Nephron progenitor cell (in vitro differentiated cells): ENCODE data around the gene NPHP1.

Experiments
- DNase-seq: peaks from one replicate; pipeline ENCODE4 v3.0.0; 2021
- H3K27ac Mint-ChIP-seq: 2 replicates; pipeline ENCODE4 v1.8.0; 2021; ENCODE audit warnings: mild to moderate bottlenecking, moderate library complexity, mixed read lengths
- H3K27me3 Mint-ChIP-seq: 2 replicates; pipeline ENCODE4 v1.8.0; 2021; ENCODE audit warnings: mild to moderate bottlenecking, low read depth, mixed read lengths; ENCODE audit not compliant: poor library complexity
- H3K36me3 Mint-ChIP-seq: 2 replicates; pipeline ENCODE4 v1.8.0; 2021; ENCODE audit warnings: low read depth, mixed read lengths
- H3K4me1 Mint-ChIP-seq: 2 replicates; pipeline ENCODE4 v1.8.0; 2021; ENCODE audit warnings: mixed read lengths
- H3K4me3 Mint-ChIP-seq: 2 replicates; pipeline ENCODE4 v1.8.0; 2021; ENCODE audit warnings: mild to moderate bottlenecking, moderate library complexity, mixed read lengths
- H3K9me3 Mint-ChIP-seq: 2 replicates; pipeline ENCODE4 v1.8.0; 2021; ENCODE audit warnings: mild to moderate bottlenecking, moderate library complexity, mixed read lengths
- CTCF ChIP-seq: fragments of 200-600 bp; sonication (generic); IDR thresholded peaks from 2 replicates; pipeline ENCODE4 v1.5.0; 2021; ENCODE audit warnings: antibody characterized with exemption

Gene NPHP1

GRCh38 chr2:110149330-110150220, 55.2 kb downstream of the NPHP1 start:
- Mint-ChIP-seq H3K4me3 (no peak overlapping the region), H3K9me3 (peaks cover 22% of the 10 kb centered on the region), H3K4me1 (no peaks in the 10 kb centered on the region), H3K36me3 (peaks cover 27% of the 10 kb centered on the region), H3K27ac (no peak overlapping the region), H3K27me3 (no peaks in the 10 kb centered on the region)
- DNase-seq: no peak
- no peak for TF ChIP-seq CTCF

- Mint-ChIP-seq H3K27ac (no peak overlapping the region), H3K9me3 (peaks cover 7% of the 10 kb centered on the region), H3K4me3 (no peak overlapping the region), H3K4me1 (no peaks in the 10 kb centered on the region), H3K36me3 (peaks cover 39% of the 10 kb centered on the region), H3K27me3 (peaks cover 3% of the 10 kb centered on the region)
- no peak for TF ChIP-seq CTCF
- no peak for DNase-seq
These were observed 57.9 kb downstream of the NPHP1 start for GRCh38 chr2:110146945-110147332.

- peaks cover 39% of the 10 kb centered on the region for H3K36me3 Mint-ChIP-seq
- no peak overlapping the region for H3K4me3 Mint-ChIP-seq
- peaks cover 3% of the 10 kb centered on the region for H3K27me3 Mint-ChIP-seq
- no peak for DNase-seq
- no peak for TF ChIP-seq CTCF
- H3K4me1 Mint-ChIP-seq: no peaks in the 10 kb centered on the region
- peaks cover 7% of the 10 kb centered on the region for H3K9me3 Mint-ChIP-seq
- no peak overlapping the region for H3K27ac Mint-ChIP-seq
These were observed 58.4 kb downstream of the NPHP1 start for GRCh38 chr2:110146183-110146944.

GRCh38 chr2:110143982-110144381, 60.8 kb downstream of the NPHP1 start:
- peaks cover 3% of the 10 kb centered on the region for H3K27me3 Mint-ChIP-seq
- peaks cover 32% of the 10 kb centered on the region for H3K36me3 Mint-ChIP-seq
- no peak overlapping the region for H3K27ac Mint-ChIP-seq
- H3K4me1 Mint-ChIP-seq: no peaks in the 10 kb centered on the region
- no peak for DNase-seq
- H3K4me3 Mint-ChIP-seq: no peak overlapping the region
- H3K9me3 Mint-ChIP-seq: peaks cover 7% of the 10 kb centered on the region
- no peak for TF ChIP-seq CTCF

GRCh38 chr2:110140401-110140800, 64.4 kb downstream of the NPHP1 start:
- Mint-ChIP-seq H3K27me3 (peaks cover 3% of the 10 kb centered on the region), H3K9me3 (peaks cover 4% of the 10 kb centered on the region), H3K4me3 (no peak overlapping the region), H3K27ac (no peak overlapping the region), H3K4me1 (no peaks in the 10 kb centered on the region), H3K36me3 (peaks cover 18% of the 10 kb centered on the region)
- no peak for DNase-seq
- no peak for TF ChIP-seq CTCF
